ENCODE measurements around the gene MYO15A.
A peak's percentile ranks its signal among the peaks of the same experiment; 100 is the strongest.

MYO15A gene

DNA sequence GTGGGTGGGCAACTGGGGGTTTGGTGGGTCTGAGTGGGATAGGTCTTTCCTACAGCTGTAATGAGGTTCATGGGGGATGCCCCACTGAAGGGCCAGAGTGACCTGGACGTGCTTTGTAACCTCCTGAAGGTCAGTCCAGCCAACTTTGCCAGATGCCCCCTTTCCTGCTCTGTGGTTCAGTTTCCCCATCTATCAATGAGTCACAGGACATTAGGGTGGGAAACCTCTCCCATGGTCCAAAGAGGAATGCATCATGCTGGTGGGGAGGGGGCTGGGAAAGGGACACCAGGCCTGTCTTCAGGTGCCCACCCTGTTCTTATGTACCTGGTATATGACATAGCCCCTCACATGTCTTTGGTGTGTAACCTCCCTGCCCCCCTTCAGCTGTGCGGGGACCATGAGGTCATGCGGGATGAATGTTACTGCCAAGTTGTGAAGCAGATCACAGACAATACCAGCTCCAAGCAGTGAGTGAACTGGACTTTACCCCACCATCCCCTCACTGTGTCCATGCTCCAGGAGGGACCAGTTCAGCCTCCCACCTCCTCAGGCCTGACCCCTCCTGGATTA, 51.1 kb downstream of the MYO15A start:
- DNase-seq (ENCODE audit: low read depth in 2 of 2), result no peak

DNA sequence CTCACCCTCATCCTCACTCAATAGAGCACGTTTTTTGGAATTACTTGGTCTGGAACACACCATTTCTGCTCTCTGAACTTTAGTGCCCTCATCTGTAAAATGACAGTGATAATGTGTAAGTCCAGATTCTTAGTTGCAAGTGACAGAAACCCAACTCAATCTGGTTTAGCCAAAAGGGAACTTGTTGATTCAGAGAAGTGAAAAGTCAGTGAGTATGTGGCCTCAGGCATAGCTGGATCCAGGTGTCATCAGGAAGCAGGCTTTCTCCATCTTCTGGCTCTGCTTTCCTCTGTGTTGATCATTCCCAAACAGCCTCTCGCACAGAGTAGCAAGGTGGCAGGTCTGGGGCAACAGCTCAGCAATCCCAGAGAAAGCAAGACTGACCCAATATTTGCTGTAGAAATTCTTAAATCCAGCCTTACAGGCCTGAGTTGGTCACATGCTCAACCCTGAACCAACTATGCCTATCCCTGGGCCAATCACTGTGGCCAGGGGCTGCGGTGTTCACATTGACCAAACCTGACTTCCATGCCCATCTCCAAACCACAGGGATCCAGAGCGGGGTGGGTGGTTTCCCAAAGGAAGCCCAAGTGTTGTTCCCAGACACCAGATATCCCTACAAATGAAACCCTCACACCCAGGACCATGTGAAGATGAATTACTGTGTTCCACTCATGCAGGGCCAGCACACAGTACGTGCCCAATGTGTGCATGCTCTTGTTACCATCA, 51.7 kb downstream of the MYO15A start:
- DNase-seq (ENCODE audit: low read depth in 2 of 2), result no peak

DNA sequence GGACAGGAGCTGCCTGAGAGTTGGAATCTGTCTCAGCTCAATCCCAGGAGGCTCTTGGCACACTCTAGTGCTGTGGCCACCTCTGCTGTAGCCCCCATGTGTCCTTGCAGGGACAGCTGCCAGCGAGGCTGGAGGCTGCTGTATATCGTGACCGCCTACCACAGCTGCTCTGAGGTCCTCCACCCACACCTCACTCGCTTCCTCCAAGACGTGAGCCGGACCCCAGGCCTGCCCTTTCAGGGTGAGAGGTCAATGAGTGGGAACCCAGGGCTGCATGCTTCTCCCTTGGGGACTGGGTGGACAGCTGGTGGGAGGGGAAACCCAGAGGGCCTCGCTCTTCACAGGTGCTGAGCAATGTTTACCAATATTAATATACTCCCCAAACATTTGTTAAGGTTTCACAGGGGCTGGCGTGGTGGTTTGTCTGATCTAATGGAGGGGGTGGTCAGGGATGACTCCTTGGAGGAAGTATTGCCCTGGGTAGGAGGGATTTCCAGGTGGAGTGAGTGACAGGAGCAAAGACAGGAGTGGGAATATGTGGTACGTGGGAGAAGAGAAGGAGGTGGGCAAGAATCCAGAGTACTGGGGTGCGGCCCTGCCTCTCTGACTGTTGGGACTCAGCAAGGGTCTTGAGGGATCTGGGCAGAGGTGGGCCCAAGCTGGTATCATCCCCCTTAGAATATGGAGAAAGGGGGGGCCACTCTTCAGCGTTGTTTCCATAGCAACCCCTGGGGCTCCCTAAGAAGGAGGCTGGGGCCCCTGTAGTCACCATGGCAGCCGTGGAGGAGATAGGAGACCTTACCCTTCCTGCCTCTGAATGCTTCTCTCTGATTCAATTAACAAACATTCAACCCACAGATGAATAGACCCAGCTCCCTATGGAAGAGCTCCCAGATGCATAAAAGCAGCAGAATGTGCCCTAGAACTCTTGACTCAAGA, 52.9 kb downstream of the MYO15A start:
- DNase-seq (ENCODE audit: low read depth in 2 of 2), result no peak

DNA sequence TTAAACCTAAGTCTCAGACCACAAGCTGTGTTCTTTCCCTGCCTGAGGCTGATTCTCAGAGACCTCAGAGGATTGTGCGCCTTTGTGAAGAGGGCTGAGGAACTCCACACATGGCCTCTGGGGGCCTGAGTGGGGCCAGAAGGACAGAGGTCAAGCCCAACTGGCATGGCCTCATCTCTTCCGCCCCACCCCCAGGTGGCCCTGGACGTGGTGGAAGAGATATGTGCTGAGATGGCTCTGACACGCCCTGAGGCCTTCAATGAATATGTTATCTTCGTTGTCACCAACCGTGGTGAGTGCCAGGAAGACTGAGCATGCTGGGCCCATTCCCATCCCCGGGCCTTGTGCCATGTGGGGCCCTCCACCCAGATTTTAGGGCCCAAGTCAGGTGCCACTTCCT, 55.0 kb downstream of the MYO15A start:
- DNase-seq (ENCODE audit: low read depth in 2 of 2), result no peak

DNA sequence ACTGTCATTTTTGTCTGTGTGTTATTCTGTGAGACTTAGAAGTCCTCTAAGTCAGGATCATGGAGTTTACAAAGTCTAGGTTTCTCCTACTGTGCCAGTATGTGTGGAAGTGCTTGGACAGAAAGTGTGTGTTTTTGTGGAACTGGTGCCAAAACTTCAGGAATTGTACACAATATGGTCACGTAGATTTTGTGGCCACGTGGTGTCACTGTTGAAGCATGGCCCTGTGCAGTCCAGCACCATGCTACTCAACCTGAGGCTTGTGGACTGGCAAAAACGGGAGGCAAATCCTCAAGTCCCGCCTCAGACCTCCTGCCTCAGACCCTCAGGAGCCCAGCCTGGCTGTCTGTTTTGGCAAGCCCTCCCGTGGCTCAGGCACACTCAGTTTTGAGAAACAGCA, 58.3 kb downstream of the MYO15A start:
- DNase-seq (ENCODE audit: low read depth in 2 of 2), result no peak

DNA sequence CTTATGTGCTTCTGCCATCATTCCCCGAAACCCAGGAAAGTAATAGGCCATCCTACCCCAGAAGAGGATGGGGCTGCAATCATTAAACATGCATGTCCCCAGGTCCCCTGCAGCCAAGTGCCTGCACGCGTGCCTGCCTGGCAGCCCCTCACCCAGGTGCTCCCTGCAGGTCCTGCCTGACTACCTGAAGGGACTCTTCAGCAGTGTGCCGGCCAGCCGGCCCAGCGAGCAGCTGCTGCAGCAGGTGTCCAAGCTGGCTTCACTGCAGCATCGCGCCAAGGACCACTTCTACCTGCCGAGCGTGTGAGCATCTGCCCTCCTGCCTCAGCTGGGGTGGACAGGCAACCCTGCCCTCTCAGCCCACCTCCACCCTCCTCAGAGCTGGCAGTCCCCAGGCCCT, 58.9 kb downstream of the MYO15A start:
- no peak for DNase-seq (ENCODE audit: low read depth in 2 of 2)

DNA sequence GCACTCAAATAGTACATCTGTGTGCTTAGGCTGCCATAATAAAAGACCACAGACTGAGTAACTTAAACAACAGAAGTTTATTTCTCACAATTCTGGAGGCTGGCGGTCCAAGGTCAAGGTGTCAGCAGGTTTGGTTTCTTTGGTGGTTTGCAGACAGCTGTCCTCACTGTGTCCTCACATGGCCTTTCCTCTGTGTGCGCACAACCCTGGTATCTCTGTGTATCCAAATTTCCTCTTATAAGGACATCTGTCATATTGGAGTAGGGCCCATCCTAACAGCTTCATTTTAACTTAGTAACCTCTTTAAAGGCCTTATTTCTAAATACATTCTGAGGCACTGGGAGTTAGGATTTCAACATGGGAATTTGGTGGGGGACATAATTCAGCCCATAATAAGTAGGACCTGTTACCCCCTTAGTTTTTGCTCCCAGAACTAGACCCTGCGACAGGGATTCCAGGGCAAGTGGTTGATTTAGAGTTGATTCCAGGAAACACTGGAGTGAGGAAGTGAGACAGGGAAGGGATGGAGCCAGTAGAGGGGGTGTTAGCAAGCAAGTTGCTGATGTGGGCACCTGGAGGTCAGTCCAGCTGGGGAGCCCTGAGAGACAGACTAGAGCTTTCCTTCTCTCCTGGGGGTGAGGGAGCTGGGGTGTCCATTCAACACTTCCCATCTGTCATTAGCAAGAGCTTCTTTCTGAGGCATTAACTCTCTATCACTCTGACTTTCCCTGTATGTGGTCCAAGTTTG, 64.1 kb downstream of the MYO15A start:
- DNase-seq (ENCODE audit: low read depth in 2 of 2), result no peak

DNA sequence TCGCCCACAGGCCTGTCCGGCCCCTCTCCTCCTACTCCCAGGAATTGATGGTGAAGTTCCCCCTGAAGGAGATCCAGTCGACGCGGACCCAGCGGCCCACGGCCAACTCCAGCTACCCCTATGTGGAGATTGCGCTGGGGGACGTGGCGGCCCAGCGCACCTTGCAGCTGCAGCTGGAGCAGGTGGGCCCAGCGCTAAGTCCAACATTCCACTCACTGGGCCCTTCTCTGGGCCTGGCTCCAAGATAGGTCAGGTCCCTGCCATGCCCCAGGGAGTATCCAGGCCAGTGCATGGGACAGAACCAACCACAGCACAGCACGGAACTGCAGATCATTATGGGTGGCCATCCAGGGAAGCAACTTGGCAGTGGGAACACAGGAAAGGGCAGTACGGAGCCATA, 65.2 kb downstream of the MYO15A start:
- no peak for DNase-seq (ENCODE audit: low read depth in 2 of 2)

DNA sequence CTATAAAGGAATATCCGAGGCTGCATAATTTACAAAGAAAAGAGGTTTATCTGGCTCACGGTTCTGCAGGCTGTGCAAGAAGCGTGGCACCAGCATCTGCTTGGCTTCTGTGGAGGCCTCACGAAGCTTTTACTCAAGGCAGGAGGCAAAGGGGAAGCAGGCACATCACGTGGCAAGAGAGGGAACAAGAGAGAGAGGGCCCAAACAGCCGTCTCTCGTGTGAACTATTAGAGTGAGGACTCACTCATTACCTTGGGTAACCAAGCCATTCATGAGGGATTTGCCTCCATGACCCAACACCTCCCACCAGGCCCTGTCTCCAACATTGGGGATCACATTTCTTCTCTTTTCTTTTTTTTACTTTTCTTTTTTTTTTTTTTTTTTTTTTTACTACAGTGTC, 67.6 kb downstream of the MYO15A start:
- DNase-seq (ENCODE audit: low read depth in 2 of 2), result no peak

DNA sequence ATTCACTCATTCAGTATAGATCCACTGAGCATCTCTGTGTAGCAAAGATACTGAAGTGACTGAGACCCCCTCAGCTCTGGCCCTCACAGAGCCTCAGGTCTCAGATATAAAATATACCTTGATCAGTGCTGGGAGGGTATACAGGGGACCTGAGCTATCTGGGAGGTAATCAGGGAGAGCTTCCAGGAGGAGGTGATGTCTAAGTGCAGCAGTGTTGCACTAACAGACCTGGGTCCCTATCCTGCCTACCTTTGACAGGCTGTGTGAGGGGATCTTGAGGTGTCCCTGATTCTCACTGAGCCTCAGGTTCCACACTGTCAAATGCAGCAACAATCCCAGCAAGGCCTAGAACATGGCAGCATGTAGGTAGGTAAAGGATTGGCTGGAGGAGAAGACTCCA, 68.6 kb downstream of the MYO15A start:
- DNase-seq (ENCODE audit: low read depth in 2 of 2), result no peak

DNA sequence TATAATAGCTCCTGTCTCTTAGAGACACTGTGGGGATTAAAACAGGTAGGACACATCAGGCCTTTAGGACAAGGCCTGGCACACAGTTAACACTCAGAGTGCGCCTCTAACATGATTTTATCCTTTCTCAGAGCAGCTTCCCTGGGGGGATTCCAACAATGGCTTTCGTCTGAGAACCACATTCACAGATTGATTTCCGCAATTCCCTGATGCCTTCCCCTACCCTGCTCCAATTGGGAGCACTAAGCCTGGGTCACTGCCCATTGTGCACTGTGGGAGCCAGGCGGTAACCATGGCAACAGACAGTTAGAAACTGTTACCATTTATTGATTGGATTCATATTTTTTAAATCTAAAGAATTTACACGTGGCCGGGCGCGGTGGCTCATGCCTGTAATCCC, 69.2 kb downstream of the MYO15A start:
- no peak for DNase-seq (ENCODE audit: low read depth in 2 of 2)

DNA sequence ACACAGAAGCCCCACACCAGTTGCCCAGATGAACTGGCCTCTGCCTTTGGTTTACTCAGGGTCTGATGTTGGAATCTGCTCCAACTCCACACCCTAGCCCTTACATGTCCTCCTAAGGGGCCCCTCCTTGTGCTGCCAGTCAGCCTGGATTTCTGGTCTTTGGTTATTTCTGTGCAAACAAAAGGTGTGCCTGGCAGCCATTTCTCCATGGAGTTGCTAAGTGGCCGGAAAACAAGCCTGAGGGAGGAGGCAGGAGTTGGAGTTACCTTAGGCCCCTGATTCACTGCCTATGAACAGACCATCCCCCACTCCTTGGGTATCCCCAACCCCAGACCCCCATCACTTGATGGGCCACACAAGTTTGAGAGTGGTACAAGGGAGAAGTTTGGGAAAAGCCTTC, 70.6 kb downstream of the MYO15A start:
- DNase-seq (ENCODE audit: low read depth in 2 of 2), result no peak

DNA sequence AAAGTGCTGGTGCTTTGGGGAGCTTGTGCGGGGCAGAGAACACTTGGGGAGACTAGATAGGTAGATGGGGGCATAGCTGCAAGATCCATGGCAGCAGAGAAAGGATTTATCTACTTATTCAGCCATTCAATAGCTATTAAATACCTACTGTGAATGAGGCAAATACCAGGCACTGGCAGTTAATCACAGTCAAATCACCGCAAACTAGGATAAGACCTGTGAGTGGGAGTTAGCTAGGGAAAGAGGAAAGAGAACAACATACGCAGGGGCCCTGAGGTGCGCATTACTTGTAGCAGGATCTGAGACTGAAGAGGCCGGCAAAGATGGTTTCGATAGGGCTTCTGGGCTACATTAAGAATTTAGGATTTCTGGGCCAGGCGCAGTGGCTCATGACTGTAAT, 71.2 kb downstream of the MYO15A start:
- no peak for DNase-seq (ENCODE audit: low read depth in 2 of 2)

DNA sequence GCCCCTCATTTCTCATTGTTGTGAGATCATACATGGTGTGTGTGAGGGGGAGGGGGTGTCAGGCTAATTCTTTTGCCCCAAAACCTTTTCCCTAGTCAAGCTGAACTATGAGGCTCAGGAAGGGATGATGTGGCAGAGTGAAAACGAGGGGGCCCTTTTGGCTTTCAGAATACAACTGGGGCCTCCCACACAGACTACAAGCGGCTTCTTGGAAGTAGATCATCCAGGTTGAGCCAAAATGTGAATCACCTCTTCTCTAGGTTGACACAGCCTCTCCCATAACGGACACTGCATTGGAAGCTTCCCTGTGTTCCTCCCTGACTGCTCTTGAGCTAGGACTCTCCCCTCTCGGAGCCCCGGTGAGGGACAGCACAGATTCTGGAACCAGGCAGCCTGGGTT, 72.8 kb downstream of the MYO15A start:
- no peak for DNase-seq (ENCODE audit: low read depth in 2 of 2)

DNA sequence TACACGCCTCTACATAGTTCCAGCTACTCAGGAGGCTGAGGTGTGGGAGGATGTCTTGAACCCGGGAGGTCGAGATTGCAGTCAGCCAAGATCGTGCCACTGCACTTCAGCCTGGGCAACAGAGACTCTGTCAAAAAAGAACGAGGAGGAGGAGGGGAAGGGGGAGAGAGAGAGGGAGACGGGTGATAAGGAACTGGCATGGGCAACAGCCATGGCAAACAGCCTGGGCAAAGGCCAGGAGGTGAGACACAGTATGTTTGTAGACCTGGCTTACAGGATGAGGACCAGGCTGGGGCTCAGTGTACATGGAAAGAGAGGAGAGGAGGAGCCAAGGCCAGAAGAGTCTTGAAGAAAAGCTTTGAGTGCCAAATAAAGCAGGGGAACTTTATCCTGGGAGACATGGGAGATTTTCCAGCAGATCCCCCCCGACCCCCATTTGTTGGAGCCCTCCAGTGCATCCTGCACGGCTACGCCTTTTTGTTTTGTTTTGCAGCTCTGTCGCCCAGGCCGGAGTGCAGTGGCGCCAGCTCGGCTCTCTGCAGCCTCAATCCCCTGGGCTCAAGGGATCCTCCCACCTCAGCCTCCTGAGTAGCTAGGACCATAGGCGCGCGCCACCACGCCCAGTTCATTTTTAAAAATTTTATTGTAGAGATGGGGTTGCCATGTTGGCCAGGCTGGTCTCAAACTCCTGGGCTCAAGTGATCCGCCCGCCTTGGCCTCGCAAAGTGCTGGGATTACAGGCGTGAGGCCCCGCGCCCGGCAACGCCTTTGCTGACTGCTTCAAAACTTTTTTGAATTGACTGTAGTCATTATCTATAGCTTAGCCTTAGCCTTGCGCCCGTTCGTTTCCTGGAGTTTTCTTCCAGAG, 73.8 kb downstream of the MYO15A start:
- DNase-seq (ENCODE audit: low read depth in 2 of 2), result no peak

DNA sequence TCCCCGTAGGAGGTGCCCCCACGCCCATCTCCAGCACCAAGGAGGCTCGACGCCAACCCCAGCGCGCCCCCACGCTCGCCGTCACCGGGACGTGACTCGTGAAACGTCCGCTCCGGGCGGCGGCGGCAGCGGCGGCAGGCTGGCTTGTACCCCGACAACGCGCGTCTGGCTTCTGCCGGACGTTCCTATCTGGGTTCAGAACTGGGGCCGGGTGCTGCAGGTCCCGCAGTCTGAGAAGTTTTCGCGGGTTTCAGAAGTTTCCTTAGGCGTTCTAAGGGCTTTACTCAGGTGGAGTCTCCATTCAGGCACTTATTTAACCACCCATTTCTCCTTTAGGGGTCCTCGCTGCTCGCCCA, 74.4 kb downstream of the MYO15A start:
- DNase-seq (ENCODE audit: low read depth in 2 of 2), result peak; percentile 64 to 68

DNA sequence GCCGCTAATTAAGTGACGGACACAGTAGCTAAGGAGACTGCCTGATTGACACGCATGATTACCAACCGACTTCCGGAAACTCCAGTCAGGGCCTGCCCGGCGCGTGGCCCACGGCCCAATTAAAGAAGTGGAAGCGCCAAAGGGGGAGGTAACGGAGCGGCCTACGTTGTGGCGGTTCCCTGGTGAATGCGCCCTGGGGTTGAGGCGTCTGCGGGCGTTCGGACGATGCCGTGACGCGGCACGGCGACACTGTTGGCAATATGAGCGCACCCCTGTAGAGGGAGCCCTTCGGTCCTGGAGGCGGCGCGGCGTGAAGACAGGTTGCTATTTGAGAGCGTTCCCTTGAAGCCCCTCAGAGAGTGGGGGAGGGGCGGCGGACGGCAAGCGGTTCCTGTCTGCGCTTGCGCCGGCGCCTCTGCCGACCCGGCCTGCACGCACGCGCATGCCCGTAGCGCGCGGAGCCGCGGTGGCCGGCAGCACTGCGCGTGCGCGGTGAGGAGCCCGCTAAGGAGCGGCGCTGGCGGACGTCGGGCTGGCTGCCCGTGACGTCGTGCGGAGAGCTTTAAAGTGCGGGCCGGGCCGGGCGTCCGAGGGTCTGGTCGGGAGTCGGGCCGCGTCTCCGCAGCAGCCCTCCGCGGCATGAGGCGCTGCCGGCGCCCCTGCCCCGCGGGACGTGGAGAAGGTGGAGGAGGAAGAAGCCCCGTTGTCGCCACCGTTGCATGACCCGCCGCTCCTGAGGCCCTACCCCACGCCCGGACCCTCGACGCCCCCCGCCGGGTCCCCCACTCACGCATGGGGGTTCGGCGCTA, 75.0 kb downstream of the MYO15A start, which contains the start of gene ALKBH5:
Gene ALKBH5, plus strand, starts transcription at position 495 of the 809 bp plus-strand sequence. CDS start 416 bp downstream, outside the sequence.
- DNase-seq (ENCODE audit: low read depth in 2 of 2), result peak; percentile 95 to 96

DNA sequence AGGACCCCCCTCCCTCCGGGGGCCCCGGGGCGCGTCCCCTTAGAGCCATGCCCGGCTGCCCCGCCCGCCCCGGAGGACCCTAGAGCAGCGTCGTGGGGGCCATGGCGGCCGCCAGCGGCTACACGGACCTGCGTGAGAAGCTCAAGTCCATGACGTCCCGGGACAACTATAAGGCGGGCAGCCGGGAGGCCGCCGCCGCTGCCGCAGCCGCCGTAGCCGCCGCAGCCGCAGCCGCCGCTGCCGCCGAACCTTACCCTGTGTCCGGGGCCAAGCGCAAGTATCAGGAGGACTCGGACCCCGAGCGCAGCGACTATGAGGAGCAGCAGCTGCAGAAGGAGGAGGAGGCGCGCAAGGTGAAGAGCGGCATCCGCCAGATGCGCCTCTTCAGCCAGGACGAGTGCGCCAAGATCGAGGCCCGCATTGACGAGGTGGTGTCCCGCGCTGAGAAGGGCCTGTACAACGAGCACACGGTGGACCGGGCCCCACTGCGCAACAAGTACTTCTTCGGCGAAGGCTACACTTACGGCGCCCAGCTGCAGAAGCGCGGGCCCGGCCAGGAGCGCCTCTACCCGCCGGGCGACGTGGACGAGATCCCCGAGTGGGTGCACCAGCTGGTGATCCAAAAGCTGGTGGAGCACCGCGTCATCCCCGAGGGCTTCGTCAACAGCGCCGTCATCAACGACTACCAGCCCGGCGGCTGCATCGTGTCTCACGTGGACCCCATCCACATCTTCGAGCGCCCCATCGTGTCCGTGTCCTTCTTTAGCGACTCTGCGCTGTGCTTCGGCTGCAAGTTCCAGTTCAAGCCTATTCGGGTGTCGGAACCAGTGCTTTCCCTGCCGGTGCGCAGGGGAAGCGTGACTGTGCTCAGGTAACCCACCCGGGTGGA, 75.8 kb downstream of the MYO15A start:
- peak; percentile 52 to 56 for DNase-seq (ENCODE audit: low read depth in 2 of 2)

DNA sequence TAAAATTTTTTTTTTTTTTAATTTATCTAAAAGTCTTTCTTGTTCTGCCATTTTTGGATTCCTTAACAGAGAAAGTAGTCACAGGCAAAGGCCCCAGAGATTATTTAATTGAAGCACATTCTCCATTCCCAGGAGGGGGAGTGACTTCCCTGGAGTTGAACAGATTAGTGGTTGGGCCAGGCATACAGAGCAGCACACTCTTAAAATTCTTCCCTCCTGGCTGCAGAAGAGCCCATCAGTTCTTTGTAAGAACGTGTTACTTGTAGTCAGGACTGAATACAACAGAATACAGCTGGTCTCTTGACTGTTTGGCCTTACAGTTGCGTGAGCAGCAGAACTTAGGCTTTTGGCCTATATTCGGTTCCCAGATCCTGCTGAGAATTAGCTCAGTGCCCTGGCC, 76.8 kb downstream of the MYO15A start:
- DNase-seq (ENCODE audit: low read depth in 2 of 2), result no peak
